ENCODE measurements around the gene TOGARAM1.

The TOGARAM1 gene

GRCh38 chr14:44962334-44963043 lies 499 bp downstream of the TOGARAM1 start:
- Histone ChIP-seq H3K27ac (ENCODE audit: low read depth in 2 of 2, low read length in 2 of 2) (peak overlapping the region; percentile 67 to 85), H3K4me1 (ENCODE audit: control insufficient read depth in 2 of 2, insufficient read depth in 2 of 2, low read length in 2 of 2) (peaks cover 15 to 23% of the 10 kb centered on the region in 2 donors), H3K9me3 (ENCODE audit: control insufficient read depth in 2 of 2, low read length in 2 of 2) (no peaks in the 10 kb centered on the region)

GRCh38 chr14:44963044-44963528 lies 1.1 kb downstream of the TOGARAM1 start:
- H3K9me3 ChIP-seq (ENCODE audit: control insufficient read depth in 2 of 2, low read length in 2 of 2): no peaks in the 10 kb centered on the region
- H3K9ac ChIP-seq (ENCODE audit: low read depth in 1 of 2, low read length in 2 of 2): peak overlapping the region; percentile 81
- peaks cover 16 to 25% of the 10 kb centered on the region in 2 donors for H3K4me1 ChIP-seq (ENCODE audit: control insufficient read depth in 2 of 2, insufficient read depth in 2 of 2, low read length in 2 of 2)
- H3K4me3 ChIP-seq (ENCODE audit: low read length in 2 of 2): peak overlapping the region; percentile 95 to 100
- peaks cover 0 to 3% of the 10 kb centered on the region in 2 donors for H3K36me3 ChIP-seq (ENCODE audit: control insufficient read depth in 2 of 2, insufficient read depth in 2 of 2, low read length in 2 of 2)
- peak overlapping the region in 1 of 2 donors; percentile 67 for H3K27ac ChIP-seq (ENCODE audit: low read depth in 2 of 2, low read length in 2 of 2)
- H3K27me3 ChIP-seq (ENCODE audit: control insufficient read depth in 2 of 2, insufficient read depth in 2 of 2, low read length in 2 of 2): no peaks in the 10 kb centered on the region

More at GRCh38 chr14:44962334-44963043, 499 bp downstream of the TOGARAM1 start:
- Histone ChIP-seq H3K9ac (ENCODE audit: low read depth in 1 of 2, low read length in 2 of 2) (peak overlapping the region; percentile 81), H3K4me3 (ENCODE audit: low read length in 2 of 2) (peak overlapping the region; percentile 95 to 100), H3K27me3 (ENCODE audit: control insufficient read depth in 2 of 2, insufficient read depth in 2 of 2, low read length in 2 of 2) (no peaks in the 10 kb centered on the region), H3K36me3 (ENCODE audit: control insufficient read depth in 2 of 2, insufficient read depth in 2 of 2, low read length in 2 of 2) (peaks cover 0 to 3% of the 10 kb centered on the region in 2 donors)

GRCh38 chr14:44963775-44964380 lies 1.9 kb downstream of the TOGARAM1 start:
- no peaks in the 10 kb centered on the region for H3K9me3 ChIP-seq (ENCODE audit: control insufficient read depth in 2 of 2, low read length in 2 of 2)
- H3K4me3 ChIP-seq (ENCODE audit: low read length in 2 of 2): peak overlapping the region; percentile 95 to 100
- H3K9ac ChIP-seq (ENCODE audit: low read depth in 1 of 2, low read length in 2 of 2): peak overlapping the region; percentile 27 to 30
- H3K27ac ChIP-seq (ENCODE audit: low read depth in 2 of 2, low read length in 2 of 2): no peak overlapping the region
- H3K27me3 ChIP-seq (ENCODE audit: control insufficient read depth in 2 of 2, insufficient read depth in 2 of 2, low read length in 2 of 2): no peaks in the 10 kb centered on the region
- H3K36me3 ChIP-seq (ENCODE audit: control insufficient read depth in 2 of 2, insufficient read depth in 2 of 2, low read length in 2 of 2): peaks cover 0 to 3% of the 10 kb centered on the region in 2 donors
- peaks cover 16 to 25% of the 10 kb centered on the region in 2 donors for H3K4me1 ChIP-seq (ENCODE audit: control insufficient read depth in 2 of 2, insufficient read depth in 2 of 2, low read length in 2 of 2)

GRCh38 chr14:44966601-44967336 lies 4.8 kb downstream of the TOGARAM1 start:
- no peaks in the 10 kb centered on the region for H3K27me3 ChIP-seq (ENCODE audit: control insufficient read depth in 2 of 2, insufficient read depth in 2 of 2, low read length in 2 of 2)
- no peak overlapping the region for H3K9ac ChIP-seq (ENCODE audit: low read depth in 1 of 2, low read length in 2 of 2)
- H3K27ac ChIP-seq (ENCODE audit: low read depth in 2 of 2, low read length in 2 of 2): no peak overlapping the region
- peaks cover 13 to 15% of the 10 kb centered on the region in 2 donors for H3K4me1 ChIP-seq (ENCODE audit: control insufficient read depth in 2 of 2, insufficient read depth in 2 of 2, low read length in 2 of 2)
- H3K36me3 ChIP-seq (ENCODE audit: control insufficient read depth in 2 of 2, insufficient read depth in 2 of 2, low read length in 2 of 2): peaks cover 0 to 3% of the 10 kb centered on the region in 2 donors
- peak overlapping the region; percentile 12 to 53 for H3K4me3 ChIP-seq (ENCODE audit: low read length in 2 of 2)
- H3K9me3 ChIP-seq (ENCODE audit: control insufficient read depth in 2 of 2, low read length in 2 of 2): no peaks in the 10 kb centered on the region

GRCh38 chr14:44968714-44969113 lies 6.7 kb downstream of the TOGARAM1 start:
- Histone ChIP-seq H3K36me3 (ENCODE audit: control insufficient read depth in 2 of 2, insufficient read depth in 2 of 2, low read length in 2 of 2) (peaks cover 0 to 3% of the 10 kb centered on the region in 2 donors), H3K4me3 (ENCODE audit: low read length in 2 of 2) (no peak overlapping the region), H3K27ac (ENCODE audit: low read depth in 2 of 2, low read length in 2 of 2) (no peak overlapping the region), H3K9ac (ENCODE audit: low read depth in 1 of 2, low read length in 2 of 2) (no peak overlapping the region), H3K27me3 (ENCODE audit: control insufficient read depth in 2 of 2, insufficient read depth in 2 of 2, low read length in 2 of 2) (no peaks in the 10 kb centered on the region), H3K9me3 (ENCODE audit: control insufficient read depth in 2 of 2, low read length in 2 of 2) (no peaks in the 10 kb centered on the region), H3K4me1 (ENCODE audit: control insufficient read depth in 2 of 2, insufficient read depth in 2 of 2, low read length in 2 of 2) (peaks cover 8 to 13% of the 10 kb centered on the region in 2 donors)

- no peaks in the 10 kb centered on the region for H3K36me3 ChIP-seq (ENCODE audit: control insufficient read depth in 2 of 2, insufficient read depth in 2 of 2, low read length in 2 of 2)
- H3K9me3 ChIP-seq (ENCODE audit: control insufficient read depth in 2 of 2, low read length in 2 of 2): no peaks in the 10 kb centered on the region
- H3K4me1 ChIP-seq (ENCODE audit: control insufficient read depth in 2 of 2, insufficient read depth in 2 of 2, low read length in 2 of 2): peaks cover 3 to 8% of the 10 kb centered on the region in 2 donors
- H3K4me3 ChIP-seq (ENCODE audit: low read length in 2 of 2): no peak overlapping the region
- no peak overlapping the region for H3K27ac ChIP-seq (ENCODE audit: low read depth in 2 of 2, low read length in 2 of 2)
- H3K9ac ChIP-seq (ENCODE audit: low read depth in 1 of 2, low read length in 2 of 2): no peak overlapping the region
- no peaks in the 10 kb centered on the region for H3K27me3 ChIP-seq (ENCODE audit: control insufficient read depth in 2 of 2, insufficient read depth in 2 of 2, low read length in 2 of 2)
These were observed 8.9 kb downstream of the TOGARAM1 start for GRCh38 chr14:44970907-44971306.

GRCh38 chr14:44971459-44971858 lies 9.5 kb downstream of the TOGARAM1 start:
- H3K4me1 ChIP-seq (ENCODE audit: control insufficient read depth in 2 of 2, insufficient read depth in 2 of 2, low read length in 2 of 2): peaks cover 3 to 8% of the 10 kb centered on the region in 2 donors
- no peak overlapping the region for H3K4me3 ChIP-seq (ENCODE audit: low read length in 2 of 2)
- no peak overlapping the region for H3K9ac ChIP-seq (ENCODE audit: low read depth in 1 of 2, low read length in 2 of 2)
- H3K9me3 ChIP-seq (ENCODE audit: control insufficient read depth in 2 of 2, low read length in 2 of 2): no peaks in the 10 kb centered on the region
- H3K36me3 ChIP-seq (ENCODE audit: control insufficient read depth in 2 of 2, insufficient read depth in 2 of 2, low read length in 2 of 2): no peaks in the 10 kb centered on the region
- no peak overlapping the region for H3K27ac ChIP-seq (ENCODE audit: low read depth in 2 of 2, low read length in 2 of 2)
- H3K27me3 ChIP-seq (ENCODE audit: control insufficient read depth in 2 of 2, insufficient read depth in 2 of 2, low read length in 2 of 2): no peaks in the 10 kb centered on the region

GRCh38 chr14:44979273-44979672 lies 17.3 kb downstream of the TOGARAM1 start:
- no peaks in the 10 kb centered on the region for H3K27me3 ChIP-seq (ENCODE audit: control insufficient read depth in 2 of 2, insufficient read depth in 2 of 2, low read length in 2 of 2)
- no peaks in the 10 kb centered on the region for H3K9me3 ChIP-seq (ENCODE audit: control insufficient read depth in 2 of 2, low read length in 2 of 2)
- no peak overlapping the region for H3K9ac ChIP-seq (ENCODE audit: low read depth in 1 of 2, low read length in 2 of 2)
- no peaks in the 10 kb centered on the region for H3K4me1 ChIP-seq (ENCODE audit: control insufficient read depth in 2 of 2, insufficient read depth in 2 of 2, low read length in 2 of 2)
- no peak overlapping the region for H3K27ac ChIP-seq (ENCODE audit: low read depth in 2 of 2, low read length in 2 of 2)
- no peaks in the 10 kb centered on the region for H3K36me3 ChIP-seq (ENCODE audit: control insufficient read depth in 2 of 2, insufficient read depth in 2 of 2, low read length in 2 of 2)
- H3K4me3 ChIP-seq (ENCODE audit: low read length in 2 of 2): no peak overlapping the region

GRCh38 chr14:44979740-44980356 lies 17.9 kb downstream of the TOGARAM1 start:
- H3K27me3 ChIP-seq (ENCODE audit: control insufficient read depth in 2 of 2, insufficient read depth in 2 of 2, low read length in 2 of 2): no peaks in the 10 kb centered on the region
- no peaks in the 10 kb centered on the region for H3K36me3 ChIP-seq (ENCODE audit: control insufficient read depth in 2 of 2, insufficient read depth in 2 of 2, low read length in 2 of 2)
- H3K4me1 ChIP-seq (ENCODE audit: control insufficient read depth in 2 of 2, insufficient read depth in 2 of 2, low read length in 2 of 2): no peaks in the 10 kb centered on the region
- H3K9ac ChIP-seq (ENCODE audit: low read depth in 1 of 2, low read length in 2 of 2): no peak overlapping the region
- no peak overlapping the region for H3K27ac ChIP-seq (ENCODE audit: low read depth in 2 of 2, low read length in 2 of 2)
- H3K9me3 ChIP-seq (ENCODE audit: control insufficient read depth in 2 of 2, low read length in 2 of 2): no peaks in the 10 kb centered on the region
- H3K4me3 ChIP-seq (ENCODE audit: low read length in 2 of 2): no peak overlapping the region
